HAP-1 (cell line): Measurements from ENCODE around the gene ZACN.

Experiments used
- DNase-seq, 2 experiments: peaks; one replicate each; pipeline ENCODE4 v3.0.0-alpha.2; 2016 to 2020; ENCODE audit warnings: low spot score in 2 of 2
- H3K27me3 ChIP-seq: fragments of 250-450 bp; sonication (Bioruptor Pico); 2 replicates; pipeline ENCODE4 v1.5.1; 2020; ENCODE audit warnings: low read depth, mild to moderate bottlenecking, moderate library complexity
- H3K36me3 ChIP-seq: fragments of 250-450 bp; sonication (Bioruptor Pico); replicated peaks from 2 replicates; pipeline ENCODE4 v1.5.1; 2020; ENCODE audit warnings: mild to moderate bottlenecking
- H3K4me1 ChIP-seq: fragments of 250-450 bp; sonication (Bioruptor Pico); 2 replicates; pipeline ENCODE4 v1.5.1; 2020; ENCODE audit warnings: mild to moderate bottlenecking
- H3K4me3 ChIP-seq: fragments of 250-450 bp; sonication (Bioruptor Pico); 2 replicates; pipeline ENCODE4 v1.5.1; 2020; ENCODE audit warnings: mild to moderate bottlenecking, moderate library complexity
- H3K9me3 ChIP-seq: fragments of 250-450 bp; sonication (Bioruptor Pico); 2 replicates; pipeline ENCODE4 v1.5.1; 2020; ENCODE audit warnings: mild to moderate bottlenecking, moderate library complexity
- in situ Hi-C: fragments of 300-500 bp; cut with MboI; formaldehyde crosslinking; loops from 3 replicates; pipeline ENCODE4 v1.14.3; 2020; ENCODE audit warnings: low sequenced_read_pairs, inconsistent platforms, mixed read lengths

Gene ZACN

DNA sequence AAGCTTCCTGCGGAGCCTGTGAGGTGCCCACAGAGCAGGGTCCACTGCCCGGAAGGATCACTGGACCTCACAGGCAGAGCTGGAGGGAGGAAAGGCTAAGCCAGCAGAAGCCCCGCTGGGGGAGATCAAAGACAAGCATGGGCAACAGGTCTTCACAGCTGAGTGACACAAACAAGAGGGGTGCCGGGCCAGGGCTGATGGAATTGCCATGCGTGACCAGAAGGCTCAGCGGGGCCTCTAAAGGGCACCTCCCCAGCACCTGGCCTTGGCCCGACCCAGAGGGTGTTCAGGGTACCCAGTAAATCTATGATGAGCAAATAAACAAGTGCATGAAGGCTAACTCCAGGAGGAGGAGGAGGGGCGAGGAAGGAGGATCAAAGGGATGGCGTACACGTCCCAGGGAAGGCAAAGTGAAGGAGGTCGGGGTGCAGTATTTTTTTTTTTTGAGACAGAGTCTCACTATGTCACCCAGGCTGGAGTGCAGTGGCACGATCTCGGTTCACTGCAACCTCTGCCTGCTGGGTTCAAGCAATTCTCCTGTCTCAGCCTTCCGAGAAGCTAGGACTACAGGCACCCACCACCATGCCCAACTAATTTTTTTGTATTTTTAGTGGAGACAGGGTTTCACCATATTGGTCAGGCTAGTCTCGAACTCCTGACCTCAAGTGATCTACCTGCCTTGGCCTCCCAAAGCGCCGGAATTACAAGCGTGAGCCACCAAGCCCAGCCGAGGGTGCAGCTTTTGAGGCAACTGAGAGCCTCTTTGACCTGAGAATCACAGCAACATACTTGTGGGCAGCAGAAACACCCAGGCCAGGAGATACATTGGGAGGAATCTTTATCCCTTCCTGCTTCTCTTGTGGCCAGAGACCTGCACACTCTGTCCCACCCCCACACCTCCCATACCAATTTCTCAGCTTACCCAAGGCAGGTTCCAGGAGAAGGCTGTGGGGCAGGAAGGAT is 40.7 kb downstream of the ZACN start:
- no peaks in the 10 kb centered on the region for H3K4me1 ChIP-seq
- DNase-seq, result no peak
- no peaks in the 10 kb centered on the region for H3K27me3 ChIP-seq
- H3K36me3 ChIP-seq, result no peaks in the 10 kb centered on the region
- H3K9me3 ChIP-seq, result no peaks in the 10 kb centered on the region
- in situ Hi-C loops, result loop anchor here (5.0 kb wide), 1 partner anchor 63 kb away; no protein-coding TSS in a partner anchor
- H3K4me3 ChIP-seq, result no peak overlapping the region

DNA sequence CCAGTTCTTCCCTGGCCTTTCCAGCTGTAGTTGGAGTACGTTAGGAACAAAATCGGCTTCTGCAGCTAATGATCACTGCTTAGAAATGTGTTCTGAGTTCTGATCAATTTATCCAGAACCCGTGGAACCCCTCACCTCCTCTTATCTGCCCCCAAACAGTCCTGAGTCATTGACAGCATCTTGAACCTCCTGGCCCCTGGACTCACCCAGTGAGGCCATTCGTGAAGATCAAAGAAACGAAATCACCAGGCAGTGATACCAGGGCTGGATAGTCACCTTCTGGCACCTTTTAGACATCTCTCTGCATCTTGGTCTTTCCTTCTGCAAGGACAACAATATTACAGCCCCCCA is 41.7 kb downstream of the ZACN start:
- DNase-seq, result no peak
- H3K4me3 ChIP-seq, result no peak overlapping the region
- H3K4me1 ChIP-seq, result no peaks in the 10 kb centered on the region
- H3K36me3 ChIP-seq, result no peaks in the 10 kb centered on the region
- no peaks in the 10 kb centered on the region for H3K27me3 ChIP-seq
- in situ Hi-C loops, result loop anchor here (5.0 kb wide), 1 partner anchor 62 kb away; no protein-coding TSS in a partner anchor
- no peaks in the 10 kb centered on the region for H3K9me3 ChIP-seq

DNA sequence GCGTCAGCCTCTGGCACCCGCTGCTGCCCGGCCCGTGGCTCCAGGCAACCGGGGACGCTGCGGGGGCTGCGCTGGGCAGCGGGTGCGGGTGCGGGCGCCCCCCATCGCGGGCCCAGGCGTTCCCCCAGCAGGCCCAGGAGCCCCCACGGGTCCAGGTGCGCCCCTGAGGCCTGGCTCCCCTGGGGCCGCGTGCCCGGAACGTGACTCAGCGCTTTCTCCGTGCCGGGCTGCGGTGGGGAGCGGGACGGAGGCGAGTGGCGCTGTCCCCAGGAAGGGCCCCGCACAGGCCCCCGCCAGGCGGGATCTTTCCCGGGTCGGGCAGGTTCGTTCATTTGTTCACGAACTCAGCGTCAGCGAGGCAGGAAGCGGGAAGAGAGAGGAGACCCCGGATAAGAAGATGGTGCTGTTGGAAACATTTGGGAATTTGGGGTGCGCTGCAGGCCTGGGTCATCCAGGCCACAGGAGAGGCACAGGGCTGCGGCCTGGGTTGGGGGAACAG is 43.0 kb downstream of the ZACN start:
- Histone ChIP-seq H3K4me1 (no peaks in the 10 kb centered on the region), H3K4me3 (no peak overlapping the region), H3K27me3 (no peaks in the 10 kb centered on the region), H3K9me3 (no peaks in the 10 kb centered on the region), H3K36me3 (no peaks in the 10 kb centered on the region)
- in situ Hi-C loops, result loop anchor here (5.0 kb wide), 1 partner anchor 60 kb away; no protein-coding TSS in a partner anchor
- no peak for DNase-seq

DNA sequence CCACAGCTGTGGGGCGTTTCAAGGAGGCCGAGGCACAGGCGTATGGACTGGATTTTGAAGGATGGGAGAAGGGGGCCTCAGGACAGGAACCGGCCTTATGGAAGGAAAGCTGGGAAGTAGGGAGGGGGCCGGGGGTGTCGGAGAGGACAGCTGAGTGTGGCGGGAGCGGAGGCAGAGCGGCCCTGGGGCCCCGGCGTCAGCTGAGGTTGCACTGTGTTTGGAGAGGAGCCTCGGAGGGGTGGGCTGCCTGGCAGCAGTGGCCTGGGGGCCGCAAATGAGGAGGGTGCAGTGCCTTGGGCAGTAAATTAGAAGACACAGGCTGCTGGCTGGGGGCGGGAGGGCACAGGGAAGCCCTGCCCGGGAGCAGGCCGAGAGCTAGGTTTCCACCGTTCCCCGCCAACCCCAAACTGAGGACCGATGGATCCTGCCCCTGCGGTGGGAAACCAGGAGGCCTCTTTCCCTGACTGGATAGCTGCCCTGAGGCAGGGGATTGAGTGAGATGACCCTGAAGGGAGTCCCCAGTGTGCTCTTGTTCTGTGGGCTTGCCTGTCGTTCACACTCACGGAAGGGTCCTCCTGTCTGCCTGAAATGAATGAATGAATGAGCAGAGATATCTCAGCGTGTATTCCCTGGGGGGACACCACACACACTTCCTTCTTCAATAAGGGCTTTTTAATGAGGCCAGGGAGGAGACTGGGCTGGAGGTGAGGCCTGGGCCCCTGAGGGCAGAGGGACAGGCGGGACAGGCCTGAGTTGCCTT is 43.6 kb downstream of the ZACN start:
- no peak overlapping the region for H3K4me3 ChIP-seq
- DNase-seq, result no peak
- in situ Hi-C loops, result loop anchor here (5.0 kb wide), 1 partner anchor 60 kb away; no protein-coding TSS in a partner anchor

DNA sequence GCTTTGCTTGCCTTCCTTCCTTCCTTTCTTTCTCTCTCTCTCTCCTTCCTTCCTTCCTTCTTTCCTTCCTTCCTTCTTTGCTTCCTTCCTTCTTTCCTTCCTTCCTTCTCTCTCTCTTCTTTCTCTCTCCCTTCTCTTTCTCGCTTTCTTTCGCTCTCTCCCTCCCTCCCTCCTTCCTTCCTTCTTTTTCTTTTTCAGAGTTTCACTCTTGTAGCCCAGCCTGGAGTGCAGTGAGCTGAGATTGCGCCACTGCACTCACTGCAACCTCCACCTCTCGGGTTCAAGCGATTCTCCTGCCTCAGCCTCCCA is 44.2 kb downstream of the ZACN start:
- H3K4me3 ChIP-seq, result no peak overlapping the region
- no peaks in the 10 kb centered on the region for H3K27me3 ChIP-seq
- no peaks in the 10 kb centered on the region for H3K36me3 ChIP-seq
- H3K9me3 ChIP-seq, result no peaks in the 10 kb centered on the region
- no peaks in the 10 kb centered on the region for H3K4me1 ChIP-seq
- no peak for DNase-seq
- in situ Hi-C loops, result loop anchor here (5.0 kb wide), 1 partner anchor 59 kb away; no protein-coding TSS in a partner anchor

More for the DNA sequence above, 43.6 kb downstream of the ZACN start:
- Histone ChIP-seq H3K4me1 (no peaks in the 10 kb centered on the region), H3K9me3 (no peaks in the 10 kb centered on the region), H3K36me3 (no peaks in the 10 kb centered on the region), H3K27me3 (no peaks in the 10 kb centered on the region)

- no peak for DNase-seq
- in situ Hi-C loops, result loop anchor here (5.0 kb wide), 1 partner anchor 58 kb away; no protein-coding TSS in a partner anchor
- Histone ChIP-seq H3K4me3 (no peak overlapping the region), H3K36me3 (no peaks in the 10 kb centered on the region), H3K9me3 (no peaks in the 10 kb centered on the region), H3K4me1 (no peaks in the 10 kb centered on the region), H3K27me3 (no peaks in the 10 kb centered on the region)
Measured at GRCh38 chr17:76123749-76124581, 45.0 kb downstream of the ZACN start.

- no peak overlapping the region for H3K4me3 ChIP-seq
- H3K9me3 ChIP-seq, result no peaks in the 10 kb centered on the region
- DNase-seq, result peak; percentile 34 to 53
- in situ Hi-C loops, result loop anchor here (5.0 kb wide), 2 partner anchors 58 to 168 kb away; no protein-coding TSS in a partner anchor
- no peaks in the 10 kb centered on the region for H3K36me3 ChIP-seq
- no peaks in the 10 kb centered on the region for H3K27me3 ChIP-seq
- H3K4me1 ChIP-seq, result no peaks in the 10 kb centered on the region
Measured at GRCh38 chr17:76124582-76125390, 45.8 kb downstream of the ZACN start.

- Histone ChIP-seq H3K36me3 (no peaks in the 10 kb centered on the region), H3K9me3 (no peaks in the 10 kb centered on the region), H3K4me1 (no peaks in the 10 kb centered on the region), H3K4me3 (no peak overlapping the region), H3K27me3 (no peaks in the 10 kb centered on the region)
- in situ Hi-C loops, result loop anchor here (5.0 kb wide), 1 partner anchor 167 kb away; no protein-coding TSS in a partner anchor
- no peak for DNase-seq
Measured at GRCh38 chr17:76125391-76125675, 46.4 kb downstream of the ZACN start.

- Histone ChIP-seq H3K36me3 (no peaks in the 10 kb centered on the region), H3K4me3 (no peak overlapping the region), H3K4me1 (no peaks in the 10 kb centered on the region), H3K9me3 (no peaks in the 10 kb centered on the region), H3K27me3 (no peaks in the 10 kb centered on the region)
- in situ Hi-C loops, result loop anchor here (5.0 kb wide), 1 partner anchor 166 kb away; no protein-coding TSS in a partner anchor
- no peak for DNase-seq
Measured at GRCh38 chr17:76125922-76126321, 46.9 kb downstream of the ZACN start.

DNA sequence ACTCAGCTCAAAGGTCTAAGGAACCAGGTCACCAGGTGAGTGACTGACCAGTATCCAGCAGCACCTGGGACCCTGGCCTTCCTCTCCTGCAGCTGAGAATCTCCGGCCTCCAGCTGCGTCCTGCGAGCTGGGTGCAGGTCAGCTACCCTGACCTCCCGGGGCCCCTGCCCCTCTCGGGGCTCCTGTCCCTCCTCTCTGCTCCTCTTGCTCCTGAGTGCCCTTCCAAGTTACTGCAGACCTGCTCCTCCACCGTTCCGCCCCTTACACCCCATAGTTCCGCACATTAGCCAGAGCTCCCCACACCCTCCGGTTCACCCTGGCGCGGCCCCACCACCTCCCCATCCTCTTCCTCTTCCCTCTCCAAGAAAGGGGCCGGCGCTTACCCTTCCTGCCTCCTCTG is 51.5 kb downstream of the ZACN start:
- no peaks in the 10 kb centered on the region for H3K9me3 ChIP-seq
- no peak for DNase-seq
- H3K36me3 ChIP-seq, result no peaks in the 10 kb centered on the region
- no peaks in the 10 kb centered on the region for H3K27me3 ChIP-seq
- H3K4me1 ChIP-seq, result peaks cover 21% of the 10 kb centered on the region
- no peak overlapping the region for H3K4me3 ChIP-seq
- in situ Hi-C loops, result no loop called here

GRCh38 chr17:76131051-76131691 is 52.2 kb downstream of the ZACN start:
- H3K4me3 ChIP-seq, result no peak overlapping the region
- no peak for DNase-seq
- in situ Hi-C loops, result no loop called here

More at GRCh38 chr17:76131051-76131691, 52.2 kb downstream of the ZACN start:
- Histone ChIP-seq H3K27me3 (no peaks in the 10 kb centered on the region), H3K4me1 (peaks cover 24% of the 10 kb centered on the region), H3K9me3 (no peaks in the 10 kb centered on the region), H3K36me3 (no peaks in the 10 kb centered on the region)
